Measurements from ENCODE around the gene CABP1.

GRCh38 chr12:120596901-120597300 lies 43.5 kb upstream of the CABP1 start:
- TF ChIP-seq ETS1 (IDR thresholded peaks at IDR 0.05) (no peak), CTCF (conservative IDR thresholded peaks at IDR 0.05; ENCODE audit: low read depth in 2 of 2) (no peak), EZH2phosphoT487 (IDR thresholded peaks at IDR 0.05; ENCODE audit: unreplicated experiment) (no peak)

Measured in GM23338 (cell line).